NK-92 treated with Interleukin-12 subunit alpha and Interleukin-12 subunit beta, amount 100 ng/mL, for 24 hours (cell line): ENCODE measurements around the gene FAM131A.

Experiments used
- DNase-seq: peaks from one replicate; lab custom pipeline; 2025; lab: John Stamatoyannopoulos, UW

FAM131A gene

DNA sequence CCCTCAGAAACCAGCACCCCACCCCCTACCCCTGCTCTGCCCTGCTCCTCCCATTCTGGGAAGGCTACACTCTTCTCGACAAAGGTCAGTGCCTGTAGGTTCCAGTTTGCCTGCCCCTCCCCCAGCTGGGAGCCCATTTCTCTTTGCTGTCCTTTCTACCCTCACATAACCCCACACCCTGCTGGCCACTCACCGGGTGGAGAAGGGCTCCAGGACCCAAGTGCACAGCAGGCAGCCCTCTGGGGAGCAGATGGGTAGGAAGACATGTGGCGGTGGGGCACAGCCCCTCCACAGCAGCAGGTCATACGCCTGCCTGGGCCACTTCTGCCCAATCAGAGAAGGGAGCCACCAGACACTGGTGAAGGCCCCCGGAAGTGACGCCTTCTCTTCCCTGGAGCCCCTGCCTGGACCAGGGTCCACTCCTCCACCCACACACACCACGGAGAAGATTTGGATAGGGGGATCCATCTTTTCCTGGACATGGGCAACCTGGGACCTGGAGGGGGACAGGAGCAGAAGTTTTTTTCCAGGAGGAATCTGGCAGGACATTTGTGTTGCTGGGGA lies 40.6 kb downstream of the FAM131A start, which contains the start of gene THPO:
Gene THPO (minus strand): TSS at position 326 of the 564 bp plus-strand sequence. CDS start 1,948 bp downstream, outside the sequence.
- peak; percentile 68 for DNase-seq

- DNase-seq = no peak
Observed at GRCh38 chr3:184378651-184379357, 41.4 kb downstream of the FAM131A start.

DNA sequence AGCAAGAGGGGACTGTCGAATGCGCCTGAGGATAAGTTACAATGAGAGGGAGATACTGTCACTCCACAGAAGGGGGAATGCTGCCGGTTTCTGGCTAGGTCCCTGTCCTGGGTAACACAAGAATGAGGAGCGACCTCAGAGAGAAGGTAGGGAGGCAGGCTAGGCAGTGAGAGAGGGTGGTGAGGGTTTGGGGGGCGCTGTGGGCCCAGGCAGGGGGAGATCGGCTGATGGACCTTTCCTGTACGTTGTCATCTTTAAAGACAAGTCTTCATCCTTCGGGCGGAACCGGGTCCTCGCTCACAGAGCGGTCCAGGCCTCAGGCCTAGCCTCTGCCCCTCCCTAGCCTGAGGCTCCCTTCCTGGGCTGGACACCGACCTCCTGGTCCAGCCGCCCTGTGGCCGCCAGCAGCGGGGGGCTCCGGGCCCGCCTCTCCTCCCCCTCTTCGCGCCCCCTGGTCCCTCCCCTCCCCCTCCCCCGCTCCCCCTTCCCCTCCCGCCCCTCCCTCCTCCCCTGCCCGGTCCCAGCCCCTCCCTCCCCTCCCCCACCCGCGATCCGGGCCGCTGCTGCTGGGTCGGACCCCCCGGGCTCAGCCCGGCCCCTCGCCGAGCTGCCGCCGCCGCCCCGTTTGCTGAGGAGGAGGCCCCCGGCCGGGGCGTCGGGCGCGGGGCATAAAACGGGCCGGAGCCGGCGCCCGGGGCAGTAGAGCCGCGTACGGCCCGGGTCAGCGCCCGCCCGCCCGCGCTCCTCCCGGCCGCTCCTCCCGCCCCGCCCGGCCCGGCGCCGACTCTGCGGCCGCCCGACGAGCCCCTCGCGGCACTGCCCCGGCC lies 42.2 kb downstream of the FAM131A start, which contains the start of gene CHRD:
Gene CHRD (plus strand): TSS at position 697 of the 827 bp plus-strand sequence. CDS start 265 bp downstream, outside the sequence.
- DNase-seq = no peak

GRCh38 chr3:184380185-184380626 lies 42.8 kb downstream of the FAM131A start:
- no peak for DNase-seq

- no peak for DNase-seq
Observed at GRCh38 chr3:184380627-184381260, 43.3 kb downstream of the FAM131A start.

- DNase-seq = no peak
Observed at GRCh38 chr3:184381261-184382224, 44.1 kb downstream of the FAM131A start.

GRCh38 chr3:184382326-184383032 lies 45.1 kb downstream of the FAM131A start:
- no peak for DNase-seq

DNA sequence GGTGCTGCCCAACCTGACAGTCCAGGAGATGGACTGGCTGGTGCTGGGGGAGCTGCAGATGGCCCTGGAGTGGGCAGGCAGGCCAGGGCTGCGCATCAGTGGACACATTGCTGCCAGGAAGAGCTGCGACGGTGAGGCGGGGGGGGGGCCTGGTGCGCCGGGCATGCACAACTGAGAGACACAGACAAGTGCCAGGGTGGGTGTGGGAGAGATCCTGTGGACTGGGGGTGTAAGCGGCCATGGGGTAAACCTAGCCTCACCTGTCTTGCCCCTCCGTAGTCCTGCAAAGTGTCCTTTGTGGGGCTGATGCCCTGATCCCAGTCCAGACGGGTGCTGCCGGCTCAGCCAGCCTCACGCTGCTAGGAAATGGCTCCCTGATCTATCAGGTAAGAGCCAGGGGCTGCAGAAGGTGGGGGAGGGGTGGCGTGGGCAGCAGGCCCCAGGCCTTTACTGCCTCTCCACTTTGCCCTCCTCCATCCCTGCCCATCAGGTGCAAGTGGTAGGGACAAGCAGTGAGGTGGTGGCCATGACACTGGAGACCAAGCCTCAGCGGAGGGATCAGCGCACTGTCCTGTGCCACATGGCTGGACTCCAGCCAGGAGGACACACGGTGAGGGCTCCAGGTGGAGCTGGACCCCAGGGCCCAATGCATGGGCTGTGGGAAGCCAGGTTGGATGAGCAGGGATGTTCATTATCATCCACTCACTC lies 45.8 kb downstream of the FAM131A start:
- no peak for DNase-seq

- no peak for DNase-seq
Observed at GRCh38 chr3:184384342-184384741, 46.9 kb downstream of the FAM131A start.

GRCh38 chr3:184384856-184385422 lies 47.5 kb downstream of the FAM131A start:
- DNase-seq = no peak

DNA sequence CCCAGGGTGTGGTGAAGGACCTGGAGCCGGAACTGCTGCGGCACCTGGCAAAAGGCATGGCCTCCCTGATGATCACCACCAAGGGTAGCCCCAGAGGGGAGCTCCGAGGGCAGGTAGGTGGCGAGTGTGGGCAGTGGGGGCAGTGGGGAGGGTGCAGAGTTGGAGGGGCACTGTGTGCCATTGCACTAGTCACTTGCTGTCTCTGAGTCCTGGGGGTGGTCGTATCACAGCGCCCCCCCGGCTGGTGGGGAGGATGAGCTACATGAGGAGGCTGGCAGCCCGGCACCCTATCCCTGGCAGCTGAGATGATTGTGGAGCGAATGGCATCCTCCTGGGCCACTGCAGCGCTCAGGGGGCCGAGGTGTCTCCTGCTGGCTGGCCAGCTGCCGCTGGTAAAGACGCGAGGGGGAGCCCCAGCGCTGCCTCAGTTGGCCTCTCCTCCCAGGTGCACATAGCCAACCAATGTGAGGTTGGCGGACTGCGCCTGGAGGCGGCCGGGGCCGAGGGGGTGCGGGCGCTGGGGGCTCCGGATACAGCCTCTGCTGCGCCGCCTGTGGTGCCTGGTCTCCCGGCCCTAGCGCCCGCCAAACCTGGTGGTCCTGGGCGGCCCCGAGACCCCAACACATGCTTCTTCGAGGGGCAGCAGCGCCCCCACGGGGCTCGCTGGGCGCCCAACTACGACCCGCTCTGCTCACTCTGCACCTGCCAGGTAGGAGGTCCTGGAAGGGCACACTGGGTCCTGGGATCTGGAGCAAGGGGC lies 48.8 kb downstream of the FAM131A start:
- DNase-seq = no peak

- no peak for DNase-seq
Observed at GRCh38 chr3:184387174-184387714, 49.8 kb downstream of the FAM131A start.

GRCh38 chr3:184388164-184388935 lies 51.0 kb downstream of the FAM131A start:
- no peak for DNase-seq

- no peak for DNase-seq
Observed at GRCh38 chr3:184388936-184389230, 51.5 kb downstream of the FAM131A start.

GRCh38 chr3:184389384-184389783 lies 52.0 kb downstream of the FAM131A start:
- no peak for DNase-seq

DNA sequence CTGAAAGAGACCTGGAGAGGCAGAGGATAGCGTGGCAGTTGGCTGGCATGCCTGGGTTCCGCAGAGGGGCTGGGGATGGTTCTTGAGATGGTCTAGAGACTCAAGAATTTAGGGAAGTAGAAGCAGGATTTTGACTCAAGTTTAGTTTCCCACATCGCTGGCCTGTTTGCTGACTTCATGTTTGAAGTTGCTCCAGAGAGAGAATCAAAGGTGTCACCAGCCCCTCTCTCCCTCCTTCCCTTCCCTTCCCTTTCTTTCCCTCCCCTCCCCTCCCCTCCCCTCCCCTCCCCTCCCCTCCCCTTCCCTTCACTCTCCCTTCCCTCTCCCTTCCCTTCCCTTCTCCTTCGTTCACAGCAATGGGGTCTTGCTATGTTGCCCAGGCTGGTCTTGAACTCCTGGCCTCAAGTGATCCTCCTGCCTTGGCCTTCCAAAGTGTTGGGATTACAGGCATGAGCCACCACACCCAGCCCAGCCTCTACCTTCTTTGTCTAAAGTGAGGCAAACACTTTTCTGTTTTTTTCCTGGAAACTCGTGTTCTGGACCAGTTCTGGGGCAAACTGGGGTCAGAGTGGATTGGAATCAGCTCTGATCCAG lies 52.6 kb downstream of the FAM131A start:
- DNase-seq = no peak

DNA sequence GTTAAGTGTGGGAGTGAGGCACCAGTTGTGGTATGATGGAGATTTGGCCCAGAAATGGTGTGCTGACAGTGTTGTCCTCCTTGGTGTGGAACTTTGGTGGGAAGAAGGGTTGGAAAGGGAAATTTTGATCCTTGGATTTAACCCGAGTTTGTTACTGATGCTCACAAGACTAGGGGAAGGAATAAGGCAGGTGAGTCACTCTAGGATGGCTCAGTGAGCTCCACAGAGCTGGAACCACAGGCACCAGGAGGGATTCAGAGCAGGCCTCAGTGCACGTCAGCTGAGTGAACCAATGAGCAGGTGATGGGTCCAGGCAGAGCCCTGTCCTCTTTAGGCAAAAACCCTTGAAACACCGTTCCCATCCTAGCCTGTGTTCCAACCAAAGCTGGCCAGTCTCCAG lies 53.9 kb downstream of the FAM131A start:
- DNase-seq = no peak
